ENCODE data around the gene GPD1L. TPM values are rescaled to one million over a fixed set of nuclear protein-coding genes. Genes with fewer than 3 reads are reported as not detected.

Gene GPD1L
- total and polyA plus RNA-seq, 2 donors (not counting 1 experiment from before 2014, with no cell fraction given): 4.7 to 9.3 TPM

GRCh38 chr3:32165442-32165841 is 59.0 kb downstream of the GPD1L start:
- Histone ChIP-seq H3K4me1 (ENCODE audit: control insufficient read depth in 2 of 2, insufficient read depth in 2 of 2, low read length in 2 of 2) (no peaks in the 10 kb centered on the region), H3K27ac (ENCODE audit: low read length in 2 of 2) (no peak overlapping the region), H2AFZ (ENCODE audit: insufficient read depth, low read depth, low read length, poor library complexity, severe bottlenecking) (no peak overlapping the region), H3K4me2 (replicated peaks; ENCODE audit: low read depth, low read length, poor library complexity, severe bottlenecking) (no peak overlapping the region), H3K79me2 (ENCODE audit: control insufficient read depth, insufficient read depth, low read length) (no peaks in the 10 kb centered on the region), H4K20me1 (ENCODE audit: control insufficient read depth, insufficient read depth, low read length, poor library complexity, severe bottlenecking) (no peaks in the 10 kb centered on the region), H3K36me3 (replicated peaks in 1 of 2; ENCODE audit: control extremely low read depth in 1 of 2, control insufficient read depth in 1 of 2, extremely low read depth in 1 of 2, insufficient read depth in 2 of 2, low read length in 1 of 2) (peaks cover 6 to 9% of the 10 kb centered on the region in 2 experiments), H3K9me3 (ENCODE audit: control extremely low read depth in 1 of 3, control insufficient read depth in 2 of 3, insufficient read depth in 1 of 3, low read length in 2 of 3) (no peaks in the 10 kb centered on the region), H3K27me3 (replicated peaks in 1 of 4; ENCODE audit: control extremely low read depth in 1 of 4, control insufficient read depth in 3 of 4, insufficient read depth in 4 of 4, low read length in 3 of 4) (no peaks in the 10 kb centered on the region), H3K4me3 (ENCODE audit: control extremely low read depth in 1 of 5, extremely low read depth in 1 of 5, insufficient read depth in 1 of 5, low read depth in 2 of 5, low read length in 4 of 5) (no peak overlapping the region), H3K9ac (ENCODE audit: low read length) (no peak overlapping the region)
- ChIA-PET POLR2A (interaction anchor here (0.5 kb wide), 1 partner anchor 351 kb away, joined by 9 read pairs; no protein-coding TSS in a partner anchor), CTCF (no interaction called here)
- Mint-ChIP-seq H3K9me3 (ENCODE audit: insufficient read depth) (no peaks in the 10 kb centered on the region), H3K27ac (no peak overlapping the region), H3K27me3 (no peaks in the 10 kb centered on the region), H3K4me1 (no peaks in the 10 kb centered on the region), H3K4me3 (no peak overlapping the region)
- ATAC-seq (ENCODE audit: low read depth): no peak
- intact Hi-C loops (cut with micrococcal nuclease): no loop called here
- DNase-seq: no peak
- TF ChIP-seq EZH2 (IDR thresholded peaks at IDR 0.05; ENCODE audit: borderline replicate concordance, insufficient read depth, low read depth, low read length, poor library complexity, severe bottlenecking) (no peak), CTCF (IDR thresholded peaks at IDR 0.05) (no peak)
- WGBS (ENCODE audit: insufficient coverage): 83% methylated on average over 1 of the region's 1 CpG

GRCh38 chr3:32166654-32167053 is 60.2 kb downstream of the GPD1L start:
- WGBS (ENCODE audit: insufficient coverage): 100% methylated on average over 3 of the region's 4 CpGs
- Histone ChIP-seq H3K4me2 (replicated peaks; ENCODE audit: low read depth, low read length, poor library complexity, severe bottlenecking) (no peak overlapping the region), H3K36me3 (replicated peaks in 1 of 2; ENCODE audit: control extremely low read depth in 1 of 2, control insufficient read depth in 1 of 2, extremely low read depth in 1 of 2, insufficient read depth in 2 of 2, low read length in 1 of 2) (peaks cover 5 to 9% of the 10 kb centered on the region in 2 experiments), H3K9me3 (ENCODE audit: control extremely low read depth in 1 of 3, control insufficient read depth in 2 of 3, insufficient read depth in 1 of 3, low read length in 2 of 3) (peaks cover 1 to 7% (median 4%) of the 10 kb centered on the region in 3 donors), H4K20me1 (ENCODE audit: control insufficient read depth, insufficient read depth, low read length, poor library complexity, severe bottlenecking) (no peaks in the 10 kb centered on the region), H3K27ac (ENCODE audit: low read length in 2 of 2) (no peak overlapping the region), H3K27me3 (replicated peaks in 1 of 4; ENCODE audit: control extremely low read depth in 1 of 4, control insufficient read depth in 3 of 4, insufficient read depth in 4 of 4, low read length in 3 of 4) (no peaks in the 10 kb centered on the region), H3K9ac (ENCODE audit: low read length) (no peak overlapping the region), H3K4me1 (ENCODE audit: control insufficient read depth in 2 of 2, insufficient read depth in 2 of 2, low read length in 2 of 2) (no peaks in the 10 kb centered on the region), H3K79me2 (ENCODE audit: control insufficient read depth, insufficient read depth, low read length) (no peaks in the 10 kb centered on the region), H3K4me3 (ENCODE audit: control extremely low read depth in 1 of 5, extremely low read depth in 1 of 5, insufficient read depth in 1 of 5, low read depth in 2 of 5, low read length in 4 of 5) (no peak overlapping the region), H2AFZ (ENCODE audit: insufficient read depth, low read depth, low read length, poor library complexity, severe bottlenecking) (no peak overlapping the region)
- Mint-ChIP-seq H3K9me3 (ENCODE audit: insufficient read depth) (no peaks in the 10 kb centered on the region), H3K27me3 (no peaks in the 10 kb centered on the region), H3K4me3 (no peak overlapping the region), H3K4me1 (no peaks in the 10 kb centered on the region), H3K27ac (no peak overlapping the region)
- ChIA-PET POLR2A (interaction anchor here (0.7 kb wide), 1 partner anchor 403 kb away, joined by 3 read pairs; no protein-coding TSS in a partner anchor), CTCF (no interaction called here)
- TF ChIP-seq EZH2 (IDR thresholded peaks at IDR 0.05; ENCODE audit: borderline replicate concordance, insufficient read depth, low read depth, low read length, poor library complexity, severe bottlenecking): no peak
- no peak for TF ChIP-seq CTCF (IDR thresholded peaks at IDR 0.05)
- intact Hi-C loops (cut with micrococcal nuclease): no loop called here
- DNase-seq (no peak), ATAC-seq (ENCODE audit: low read depth) (no peak)
